Fibroblast of skin of left biceps (primary cell): Measurements from ENCODE around the gene TRIO.

Experiments used
- DNase-seq, 2 experiments: peaks; one replicate each; pipeline ENCODE4 v3.0.0-alpha.2; 2013; ENCODE audit warnings: low read depth in 2 of 2

The TRIO gene

DNA sequence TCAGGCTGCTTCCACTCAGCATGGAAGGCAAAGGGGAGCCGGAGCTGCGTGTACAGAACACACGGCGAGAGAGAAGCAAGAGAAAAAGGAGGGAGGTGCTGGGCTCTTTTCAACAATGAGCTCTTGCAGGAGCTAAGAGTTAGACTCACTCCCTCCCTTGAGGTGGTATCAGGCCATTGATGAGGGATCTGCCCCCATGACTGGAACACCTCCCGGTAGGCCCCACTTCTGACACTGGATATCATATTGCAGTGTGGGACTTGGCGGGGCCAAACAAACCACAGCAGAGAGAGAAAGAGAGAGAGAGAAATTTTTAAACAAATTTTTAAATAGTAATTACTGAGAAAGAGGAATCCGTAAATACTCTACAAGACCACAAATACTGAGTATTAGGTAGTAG lies 182.2 kb downstream of the TRIO start:
- no peak for DNase-seq

DNA sequence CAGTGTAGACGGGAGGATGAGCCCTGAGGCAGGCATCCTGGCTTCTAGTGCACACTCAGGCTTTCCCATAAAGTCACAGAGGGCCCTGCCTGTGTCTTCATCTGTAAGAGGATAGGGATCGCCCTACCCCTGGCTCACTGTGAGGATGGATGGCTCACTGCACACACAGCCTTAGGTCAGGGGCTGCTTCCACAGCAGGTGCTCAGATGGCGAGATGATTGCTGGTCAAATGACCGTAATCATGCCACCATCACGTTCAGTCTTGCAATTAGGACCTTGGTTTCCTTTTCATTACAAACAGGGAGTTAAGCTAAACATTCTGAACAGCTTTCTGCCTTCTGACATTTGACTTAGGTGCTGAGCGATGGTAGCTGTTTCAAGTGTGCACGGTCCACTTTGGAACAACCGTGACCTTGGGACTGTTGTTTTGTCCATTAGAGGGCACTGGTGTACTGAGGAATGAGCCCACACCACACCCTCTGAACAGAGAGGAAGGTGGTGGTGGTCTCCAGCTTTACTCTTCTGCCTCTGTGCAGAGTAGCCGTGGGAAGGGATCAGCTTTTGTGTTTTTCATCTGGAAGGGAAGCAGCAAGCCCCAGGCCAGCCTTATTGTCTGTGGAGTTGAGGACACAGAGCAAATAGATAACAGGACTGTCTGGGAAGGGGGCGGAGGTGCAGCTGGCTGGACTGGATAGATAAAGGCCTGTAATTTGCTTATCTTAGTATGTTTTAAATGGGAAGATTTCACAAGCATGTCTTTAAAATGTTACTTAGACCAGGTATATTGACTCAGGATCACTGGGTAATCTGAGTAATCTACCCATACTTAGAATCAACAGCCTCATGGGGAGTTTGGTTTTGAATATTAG lies 183.1 kb downstream of the TRIO start:
- no peak for DNase-seq

DNA sequence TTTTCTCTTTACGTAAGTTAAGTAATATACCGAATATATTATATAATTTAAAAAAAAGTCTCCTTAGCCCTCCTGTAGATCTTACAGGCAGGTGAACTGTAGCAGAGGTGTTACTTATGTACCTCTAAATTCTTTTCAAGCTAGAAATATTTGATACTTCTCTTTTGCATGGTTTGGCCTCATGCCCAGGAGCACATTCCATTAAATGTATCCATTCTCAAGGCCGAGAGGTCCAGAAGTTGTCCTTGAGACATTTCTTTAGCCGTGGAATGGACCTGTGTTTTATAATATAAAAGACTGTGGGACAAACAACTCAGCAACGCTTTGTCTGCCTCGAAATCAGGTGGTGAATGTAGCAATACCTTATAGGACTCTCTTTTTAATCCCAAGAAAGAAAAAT lies 184.5 kb downstream of the TRIO start:
- no peak for DNase-seq

DNA sequence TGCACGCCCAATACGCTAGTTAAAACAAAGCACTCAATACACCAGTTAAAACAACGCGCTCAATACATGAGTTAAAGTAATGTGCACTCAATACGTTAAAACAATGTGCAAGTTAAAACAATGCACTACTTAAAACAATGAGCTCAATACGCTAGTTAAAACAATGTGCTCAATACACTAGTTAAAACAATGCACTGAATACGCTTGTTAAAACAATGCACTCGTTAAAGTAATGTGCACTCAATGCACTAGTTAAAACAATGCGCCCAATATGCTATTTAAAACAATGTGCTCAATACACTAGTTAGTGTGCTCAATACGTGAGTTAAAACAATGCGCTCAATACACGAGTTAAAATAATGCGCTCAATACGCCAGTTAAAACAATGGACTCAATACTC lies 185.0 kb downstream of the TRIO start:
- no peak for DNase-seq

DNA sequence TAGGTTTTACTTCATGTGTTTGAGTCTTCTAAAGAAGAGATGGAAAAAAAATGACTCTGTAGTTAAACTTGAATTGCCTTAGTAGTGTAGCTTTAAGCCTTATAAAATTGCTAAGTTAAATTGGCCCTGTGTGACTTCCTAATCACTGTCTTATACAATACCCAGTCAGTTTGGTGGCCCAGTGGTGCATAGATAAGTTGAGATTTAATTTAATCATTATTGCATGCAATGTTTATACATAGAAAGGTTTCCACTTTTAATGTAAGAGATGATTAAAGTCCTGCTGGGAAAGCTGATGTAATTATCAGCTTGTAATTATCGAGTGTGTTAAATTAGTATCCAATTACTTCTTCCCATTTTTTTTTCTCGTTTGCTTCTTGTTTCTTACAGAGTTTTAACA lies 187.1 kb downstream of the TRIO start:
- DNase-seq: no peak

DNA sequence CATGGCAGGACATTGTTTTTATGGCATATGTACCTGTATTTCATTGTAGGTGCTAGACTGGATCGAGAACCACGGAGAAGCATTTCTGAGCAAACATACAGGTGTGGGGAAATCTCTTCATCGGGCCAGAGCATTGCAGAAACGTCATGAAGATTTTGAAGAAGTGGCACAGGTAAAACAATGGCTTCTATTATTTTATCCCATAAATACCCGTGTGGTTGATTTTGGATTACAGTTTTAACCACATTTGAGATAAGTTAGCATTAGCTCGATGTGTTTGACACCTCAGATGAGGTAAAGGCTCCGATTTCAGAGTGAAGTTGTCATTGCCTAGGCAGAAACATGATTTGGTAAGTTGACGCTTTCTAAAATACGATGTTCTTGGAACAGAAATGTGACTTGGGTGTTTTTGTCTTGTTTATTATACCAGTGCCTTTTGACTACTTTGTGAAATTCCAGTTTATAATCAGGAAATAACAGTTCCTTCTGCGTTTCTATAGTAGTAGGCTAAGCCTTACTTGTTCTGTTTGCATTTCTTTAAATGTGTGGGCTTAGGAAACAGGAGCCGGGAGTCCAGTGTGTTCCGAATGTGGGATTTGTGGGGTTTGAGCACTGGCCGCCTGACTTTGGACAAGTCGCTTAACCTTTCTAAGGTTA lies 187.7 kb downstream of the TRIO start:
- no peak for DNase-seq

DNA sequence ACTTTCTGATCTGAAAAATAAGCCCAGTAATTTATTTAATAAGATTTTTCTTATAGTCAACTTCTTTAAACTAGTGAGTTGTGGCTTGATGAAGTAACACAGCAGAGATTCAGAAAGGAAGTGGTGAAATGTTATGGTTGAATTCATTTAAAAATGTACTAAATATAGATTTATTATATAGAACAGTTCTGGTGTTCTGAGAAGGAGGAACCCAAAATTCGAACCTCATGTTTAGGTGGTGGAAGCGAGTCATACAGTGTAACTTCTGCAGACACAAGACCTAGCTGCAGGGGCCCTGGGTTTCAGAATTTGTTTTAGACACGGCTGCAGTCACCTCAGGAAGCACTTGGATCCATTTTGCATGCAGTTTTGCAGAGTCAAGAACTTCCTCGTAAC lies 188.2 kb downstream of the TRIO start:
- peak in 1 of 2 experiments; percentile 23 for DNase-seq

DNA sequence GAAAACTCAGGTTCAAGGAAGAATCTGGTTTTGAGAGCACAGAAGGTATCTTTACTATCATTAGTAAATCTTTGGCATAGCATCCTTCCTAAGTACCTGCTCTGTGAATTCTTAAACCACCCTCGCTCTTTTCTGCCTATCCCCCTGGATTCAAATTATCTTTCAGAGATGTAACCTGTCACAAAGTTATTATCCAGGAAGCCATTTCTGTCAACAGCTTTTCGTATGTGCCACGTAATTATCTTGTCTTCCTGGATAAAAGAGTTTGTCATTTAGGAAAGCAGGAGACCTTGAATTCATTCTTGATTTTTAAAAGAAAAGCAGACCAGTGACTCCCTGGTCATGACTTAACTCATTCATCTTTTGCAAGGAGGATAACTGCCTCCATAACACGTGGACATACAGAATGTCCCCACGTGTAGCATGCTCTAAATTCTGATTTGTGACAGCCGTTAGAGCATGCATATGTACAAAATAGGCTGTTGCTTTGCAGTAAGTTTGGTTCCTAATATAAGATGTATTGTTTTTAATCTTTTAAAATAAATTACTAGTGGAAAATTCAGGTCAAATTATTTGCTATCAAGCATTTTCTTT lies 189.0 kb downstream of the TRIO start:
- DNase-seq: no peak

DNA sequence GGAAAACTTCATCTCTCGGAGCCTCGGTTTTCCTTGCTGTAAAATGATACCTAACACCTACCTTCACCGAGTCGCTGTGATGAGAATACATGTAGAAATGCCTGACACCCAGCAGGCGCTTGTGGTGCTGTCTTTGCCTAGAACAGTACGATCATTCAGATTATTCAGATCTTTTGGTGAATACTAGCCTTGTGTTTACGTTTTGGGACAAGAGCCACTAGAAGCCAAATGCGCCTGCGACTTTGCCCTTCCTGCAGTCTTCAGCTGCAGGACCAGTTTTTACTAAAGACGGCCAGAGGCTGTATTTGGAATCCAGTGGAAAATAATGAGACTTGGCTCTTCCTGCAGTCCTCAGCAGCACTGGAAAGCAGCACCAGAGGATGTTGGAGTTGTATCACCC lies 189.6 kb downstream of the TRIO start:
- no peak for DNase-seq

DNA sequence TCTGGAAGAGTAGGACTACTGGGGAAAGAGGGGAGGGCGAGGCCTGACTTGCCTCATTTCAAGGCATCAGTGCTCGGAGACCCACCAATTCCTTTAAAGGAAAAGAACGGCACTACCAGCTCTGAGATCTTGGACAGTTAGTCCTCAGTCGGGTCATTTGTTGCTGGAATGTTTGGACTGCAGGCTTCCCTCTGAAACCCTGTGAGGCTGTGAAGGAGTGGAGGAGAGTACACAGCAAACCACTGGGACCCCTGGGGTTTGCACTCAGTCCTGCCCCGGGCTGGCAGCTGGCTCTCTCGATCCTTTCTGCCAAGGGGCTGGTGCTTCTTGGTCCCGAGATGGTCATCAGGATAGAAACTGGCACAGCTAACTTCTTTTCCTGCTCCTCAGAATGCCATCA lies 194.5 kb downstream of the TRIO start:
- DNase-seq: no peak

DNA sequence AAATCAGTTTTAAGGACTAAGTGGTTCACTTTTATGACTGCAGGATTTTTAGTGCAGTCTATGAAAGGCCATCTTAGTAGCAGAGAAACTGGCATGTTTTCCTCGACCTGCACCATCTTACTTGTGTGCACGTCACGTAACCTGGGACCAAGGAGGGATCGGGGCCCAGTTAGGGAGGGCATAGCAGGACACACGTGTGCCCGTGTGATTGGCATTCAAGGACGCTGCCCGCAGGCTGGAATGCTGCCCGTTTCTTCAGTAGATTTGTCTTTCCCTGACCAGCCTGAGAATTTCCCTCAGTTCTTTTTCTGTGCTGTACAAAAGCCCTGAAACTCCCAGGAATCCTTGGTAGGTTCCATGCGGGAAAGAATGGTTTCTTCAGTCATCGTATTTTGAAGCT lies 196.3 kb downstream of the TRIO start:
- DNase-seq: no peak

DNA sequence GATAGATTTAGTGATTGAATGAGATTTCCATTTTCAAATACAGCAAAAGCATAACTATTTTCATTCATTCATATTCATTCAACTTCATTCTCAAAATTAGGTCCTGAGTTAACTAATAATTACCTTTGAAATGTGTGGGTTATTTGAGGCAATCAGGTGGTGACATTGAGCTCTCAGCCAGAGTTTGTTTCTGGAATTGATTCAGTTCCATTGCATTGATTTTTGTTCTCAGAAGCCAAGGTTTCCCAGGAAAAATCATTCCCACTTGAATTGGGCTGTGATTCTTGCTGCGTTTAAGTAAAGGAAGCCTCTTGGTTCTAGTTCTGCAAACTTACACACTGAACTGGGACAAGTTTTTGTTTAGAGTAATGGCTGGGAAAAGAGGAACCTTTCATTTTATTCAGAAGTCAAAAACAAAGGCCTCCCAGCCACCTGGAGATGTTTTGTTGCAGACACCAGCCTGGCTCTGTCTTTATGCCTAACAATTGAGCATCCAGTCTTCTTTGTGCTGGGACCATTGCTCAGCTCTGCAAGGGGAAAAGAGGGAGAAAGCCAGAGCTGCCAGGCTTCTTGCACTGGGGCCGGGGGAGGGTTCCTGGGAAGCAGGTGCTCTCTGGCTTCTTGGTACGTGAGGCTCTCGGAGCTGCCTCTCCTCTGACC lies 198.6 kb downstream of the TRIO start:
- DNase-seq: no peak

DNA sequence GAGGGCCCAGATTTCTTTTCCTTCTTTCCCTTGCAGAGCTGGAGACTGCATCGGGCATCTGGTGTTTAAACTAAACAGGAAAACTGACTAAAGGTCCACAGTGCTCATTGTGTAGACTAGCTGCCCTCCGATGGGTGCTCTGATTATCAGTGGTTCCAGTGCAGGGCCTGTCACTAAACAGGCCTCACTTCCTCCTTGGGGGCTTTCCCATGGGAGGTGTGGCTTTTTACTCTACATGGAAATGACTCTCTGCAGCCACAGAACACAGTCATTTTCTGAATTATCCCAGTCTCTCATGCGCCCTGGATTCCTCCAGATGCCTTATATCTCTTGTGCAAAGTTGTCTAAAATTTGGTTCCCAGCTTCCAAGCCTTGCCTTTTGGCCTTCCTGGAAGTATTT lies 199.2 kb downstream of the TRIO start:
- no peak for DNase-seq

DNA sequence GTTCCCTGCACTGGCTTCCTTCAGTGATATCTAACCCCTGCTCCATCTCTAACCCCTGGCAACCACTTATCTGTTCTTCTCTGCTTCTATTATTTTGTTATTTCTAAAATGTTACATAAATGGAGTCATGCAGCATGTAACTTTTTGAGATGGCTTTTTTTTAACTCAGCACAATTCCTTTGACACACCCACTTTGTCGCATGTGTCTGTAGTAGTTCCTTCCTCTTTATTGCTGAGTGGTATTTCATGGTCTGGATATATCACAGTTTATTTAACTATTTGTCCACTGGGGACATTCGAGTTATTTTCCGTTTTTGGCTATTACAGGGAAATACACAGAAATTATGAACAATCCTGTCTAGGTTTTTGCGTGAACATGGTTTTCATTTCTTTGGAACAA lies 200.2 kb downstream of the TRIO start:
- no peak for DNase-seq

DNA sequence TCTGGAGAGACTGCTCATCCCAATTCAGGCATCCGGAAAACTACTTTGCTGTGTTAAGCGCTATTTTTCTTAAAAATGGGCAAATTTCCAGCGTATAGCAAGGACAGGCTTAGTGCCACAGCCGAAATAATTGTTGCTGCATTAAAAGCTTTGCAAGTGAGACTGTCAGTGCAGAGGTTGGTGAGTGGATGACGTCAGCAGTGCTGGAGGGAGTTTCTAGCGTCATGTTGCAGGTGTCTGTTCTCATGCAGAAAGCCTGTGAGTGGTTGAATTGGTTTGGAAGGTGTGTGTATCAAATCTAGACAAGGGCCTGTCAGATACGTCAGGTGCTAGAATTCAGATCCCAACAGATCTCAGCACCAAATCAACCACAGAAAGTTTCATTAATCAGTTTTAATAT lies 204.4 kb downstream of the TRIO start:
- no peak for DNase-seq

DNA sequence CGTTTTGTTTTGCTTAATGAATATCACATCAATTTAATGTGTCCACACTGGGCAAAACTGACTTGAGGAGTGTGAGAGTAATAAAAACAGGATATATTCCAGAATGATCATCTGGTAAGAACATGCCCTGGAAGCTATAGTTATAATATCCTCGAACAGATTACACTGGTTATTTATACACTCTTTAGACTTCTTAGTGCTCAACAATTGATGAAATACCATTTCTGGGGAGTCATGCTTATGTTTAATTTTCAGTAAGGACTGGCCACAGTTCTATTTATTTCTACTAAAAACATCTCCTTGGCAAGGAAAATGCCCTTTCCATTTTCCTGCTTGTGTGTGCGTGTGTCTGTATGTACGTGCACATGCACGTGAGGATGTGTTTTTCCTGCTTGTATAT lies 205.0 kb downstream of the TRIO start:
- no peak for DNase-seq

DNA sequence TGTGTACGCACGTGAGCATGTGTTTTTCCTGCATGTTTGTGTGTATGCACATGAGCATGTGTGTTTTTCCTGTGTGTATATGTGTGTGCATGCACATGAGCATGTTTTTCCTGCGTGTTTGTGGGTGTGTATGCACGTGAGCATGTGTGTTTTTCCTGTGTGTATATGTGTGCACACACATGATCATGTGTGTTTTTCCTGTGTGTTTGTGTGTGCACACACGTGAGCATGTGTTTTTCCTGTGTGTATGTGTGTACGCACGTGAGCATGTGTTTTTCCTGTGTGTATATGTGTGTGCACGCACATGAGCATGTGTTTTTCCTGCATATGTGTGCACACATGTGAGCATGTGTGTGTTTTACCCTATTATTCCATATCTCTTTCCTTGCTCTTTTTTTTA lies 205.9 kb downstream of the TRIO start:
- no peak for DNase-seq

DNA sequence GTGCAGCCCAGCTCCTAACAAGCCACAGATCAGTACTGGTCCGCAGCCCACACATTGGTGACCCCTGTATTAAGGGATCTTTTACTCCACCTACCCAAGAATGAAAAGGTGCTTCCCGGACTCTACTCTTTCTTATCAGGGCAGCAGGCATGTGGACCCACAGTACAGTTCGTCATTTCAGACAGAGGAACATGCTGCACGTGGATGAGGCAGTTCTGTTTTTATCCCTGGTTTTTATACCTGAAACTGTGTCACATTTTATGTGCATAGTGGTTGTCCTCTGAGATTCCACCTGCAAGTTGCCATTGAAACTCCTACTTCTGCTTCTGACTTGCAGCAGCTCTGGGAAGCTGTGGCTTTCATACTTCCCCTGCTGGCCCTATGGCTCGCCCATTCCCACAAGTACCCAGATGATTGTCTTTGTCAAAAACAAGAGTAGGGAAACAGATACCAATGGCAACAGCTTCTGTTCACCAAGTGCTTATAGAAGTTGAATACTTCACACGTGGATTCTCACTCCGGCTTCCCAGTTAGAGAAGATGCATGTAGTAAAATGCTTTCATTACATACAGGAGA lies 208.0 kb downstream of the TRIO start:
- no peak for DNase-seq

DNA sequence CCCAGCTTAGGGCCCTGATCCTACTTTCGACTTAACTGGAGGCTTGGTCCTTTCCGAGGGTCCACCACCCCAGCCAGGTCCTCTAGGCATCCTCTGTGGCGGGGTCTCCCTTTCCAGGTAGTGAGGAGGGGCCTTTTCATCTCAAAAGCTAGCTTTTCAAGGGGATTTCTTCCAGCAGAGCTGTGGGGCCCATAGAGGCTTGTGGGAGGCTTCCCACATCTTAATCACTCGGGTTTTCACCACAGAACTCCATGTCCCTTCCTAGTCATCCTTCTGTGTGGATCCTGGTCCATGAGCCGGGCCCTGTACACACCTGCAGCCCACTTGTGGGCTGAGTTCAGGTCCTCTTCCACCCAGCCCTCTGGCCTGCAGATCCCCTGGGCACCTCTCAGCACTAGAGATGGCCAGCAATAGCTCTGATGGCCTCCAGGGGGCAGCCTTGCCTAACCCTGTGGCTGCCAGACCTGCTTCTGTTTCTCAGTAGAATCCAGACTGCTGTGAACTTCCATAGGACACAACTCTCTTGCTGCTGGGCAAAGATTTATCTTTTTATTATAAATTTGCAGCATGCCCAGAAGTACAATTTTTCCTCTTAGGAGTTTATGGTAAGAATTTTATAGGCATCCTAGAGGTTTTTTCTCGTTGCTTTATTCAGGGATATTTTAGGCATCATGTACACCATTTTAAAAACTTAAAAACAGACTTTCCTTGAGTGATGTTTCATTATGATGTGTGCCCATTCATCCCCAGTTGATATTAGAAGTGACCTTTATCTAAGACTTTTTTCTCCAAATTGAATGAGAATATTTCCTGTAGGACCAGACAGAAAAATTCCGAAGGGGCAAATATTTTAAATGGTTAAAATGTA lies 208.9 kb downstream of the TRIO start:
- peak in 1 of 2 experiments; percentile 9 for DNase-seq

DNA sequence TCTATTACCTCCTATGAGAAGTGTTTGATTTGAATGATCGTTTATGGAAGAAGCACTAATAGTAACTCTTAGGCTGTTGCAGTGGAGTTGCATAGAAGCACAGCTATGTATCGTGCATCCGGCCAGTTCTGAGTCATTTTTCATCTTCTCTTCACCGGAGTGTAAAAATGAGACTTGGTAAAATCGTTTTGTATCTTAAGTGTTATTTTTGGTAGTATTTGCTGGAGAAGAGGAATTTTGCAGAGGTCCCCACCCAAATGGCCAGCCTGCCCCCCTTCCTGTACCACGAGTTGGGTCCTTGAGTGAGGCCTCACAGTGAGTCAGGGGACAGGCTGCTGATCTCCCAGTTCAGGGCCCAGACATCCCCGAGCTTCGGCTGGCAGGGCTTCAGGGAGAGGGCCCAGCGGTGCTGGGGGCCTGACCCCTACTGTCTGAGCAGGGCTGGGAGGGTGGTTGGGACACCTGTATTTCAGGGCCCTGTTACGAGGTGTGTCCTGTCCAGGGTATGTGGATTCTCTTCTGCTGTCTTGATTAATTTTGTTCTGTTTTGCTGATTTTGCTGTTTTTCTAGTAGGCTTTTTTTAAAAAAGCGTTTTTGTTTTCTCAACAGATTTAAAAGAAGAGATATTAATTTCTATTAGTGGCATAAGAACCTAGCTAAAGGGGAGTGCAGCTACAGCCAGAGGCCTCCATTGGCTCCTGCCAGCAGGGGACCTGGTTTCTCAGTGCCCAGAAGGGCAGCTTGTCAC lies 210.8 kb downstream of the TRIO start:
- DNase-seq: no peak

DNA sequence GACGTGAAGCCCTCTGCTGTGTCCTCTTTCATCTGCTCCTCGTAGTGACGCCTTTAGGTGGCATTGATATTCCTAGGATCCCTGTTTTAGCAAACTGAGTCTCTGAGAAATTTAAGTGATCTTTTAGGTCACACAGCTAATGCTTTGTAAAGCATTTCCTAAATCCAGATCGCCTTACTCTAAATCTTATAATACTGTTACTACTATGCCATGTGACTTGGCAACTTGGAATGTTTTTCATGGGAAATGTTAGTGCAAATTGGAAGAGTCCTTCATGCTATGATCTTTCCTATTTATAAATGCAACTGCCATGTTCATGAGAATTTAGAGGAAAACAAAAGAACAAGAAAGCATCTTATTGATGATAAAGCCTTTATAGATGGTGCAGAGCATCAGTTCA lies 212.2 kb downstream of the TRIO start:
- no peak for DNase-seq
